ENCODE results near the gene ZDHHC16. TPM values are rescaled to one million over a fixed set of nuclear protein-coding genes. Genes with fewer than 3 reads are reported as not detected.
A peak's percentile ranks its signal among the peaks of the same experiment; 100 is the strongest.

Gene ZDHHC16
- total RNA-seq, 4 donors from 2014 or later = 25.0 to 34.5 (median 31.6) TPM

DNA sequence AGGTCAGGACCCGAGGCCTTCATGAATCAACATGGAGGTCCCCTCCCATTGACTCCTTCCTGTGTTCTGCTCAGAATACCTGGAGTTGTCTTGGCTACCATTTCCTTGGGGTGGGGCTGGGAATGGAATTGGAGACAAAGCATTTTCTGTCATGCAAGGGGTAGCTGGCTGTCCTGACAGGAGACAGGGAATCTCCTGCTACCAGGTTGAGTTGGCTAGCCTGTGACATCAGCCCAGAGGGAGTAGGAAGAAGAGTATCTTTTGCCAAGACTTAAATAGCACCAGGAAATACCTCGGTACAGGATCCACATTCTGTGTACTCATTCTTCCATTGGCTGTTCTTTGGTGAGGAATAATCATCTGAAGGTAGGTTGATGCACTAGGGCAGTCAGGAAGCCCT, 4.9 kb downstream of the ZDHHC16 start:
- in situ Hi-C loops (cut with MboI; ENCODE audit: low sequenced_read_pairs in 4 of 4) = loop anchor here in 1 of 4 donors (10.0 kb wide), 1 partner anchor 104 kb away; no protein-coding TSS in a partner anchor
- no peak for DNase-seq
- TF ChIP-seq, protein P1, sequence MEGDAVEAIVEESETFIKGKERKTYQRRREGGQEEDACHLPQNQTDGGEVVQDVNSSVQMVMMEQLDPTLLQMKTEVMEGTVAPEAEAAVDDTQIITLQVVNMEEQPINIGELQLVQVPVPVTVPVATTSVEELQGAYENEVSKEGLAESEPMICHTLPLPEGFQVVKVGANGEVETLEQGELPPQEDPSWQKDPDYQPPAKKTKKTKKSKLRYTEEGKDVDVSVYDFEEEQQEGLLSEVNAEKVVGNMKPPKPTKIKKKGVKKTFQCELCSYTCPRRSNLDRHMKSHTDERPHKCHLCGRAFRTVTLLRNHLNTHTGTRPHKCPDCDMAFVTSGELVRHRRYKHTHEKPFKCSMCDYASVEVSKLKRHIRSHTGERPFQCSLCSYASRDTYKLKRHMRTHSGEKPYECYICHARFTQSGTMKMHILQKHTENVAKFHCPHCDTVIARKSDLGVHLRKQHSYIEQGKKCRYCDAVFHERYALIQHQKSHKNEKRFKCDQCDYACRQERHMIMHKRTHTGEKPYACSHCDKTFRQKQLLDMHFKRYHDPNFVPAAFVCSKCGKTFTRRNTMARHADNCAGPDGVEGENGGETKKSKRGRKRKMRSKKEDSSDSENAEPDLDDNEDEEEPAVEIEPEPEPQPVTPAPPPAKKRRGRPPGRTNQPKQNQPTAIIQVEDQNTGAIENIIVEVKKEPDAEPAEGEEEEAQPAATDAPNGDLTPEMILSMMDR (IDR thresholded peaks at IDR 0.05 in 4 of 5, conservative IDR thresholded peaks at IDR 0.05 in 1 of 5) = no peak
- no peak for TF ChIP-seq POLR2A (IDR thresholded peaks at IDR 0.05)
- ATAC-seq = no peak
- Histone ChIP-seq H3K36me3 (peaks cover 0 to 25% of the 10 kb centered on the region in 2 donors), H3K4me3 (no peak overlapping the region), H3K27ac (peak overlapping the region in 1 of 4 donors; percentile 20), H3K9me3 (no peaks in the 10 kb centered on the region), H3K27me3 (no peaks in the 10 kb centered on the region), H3K4me1 (peaks cover 13 to 33% of the 10 kb centered on the region in 2 donors)
- intact Hi-C loops (cut with DNase I; ENCODE audit: low total_unique reads) = no loop called here

DNA sequence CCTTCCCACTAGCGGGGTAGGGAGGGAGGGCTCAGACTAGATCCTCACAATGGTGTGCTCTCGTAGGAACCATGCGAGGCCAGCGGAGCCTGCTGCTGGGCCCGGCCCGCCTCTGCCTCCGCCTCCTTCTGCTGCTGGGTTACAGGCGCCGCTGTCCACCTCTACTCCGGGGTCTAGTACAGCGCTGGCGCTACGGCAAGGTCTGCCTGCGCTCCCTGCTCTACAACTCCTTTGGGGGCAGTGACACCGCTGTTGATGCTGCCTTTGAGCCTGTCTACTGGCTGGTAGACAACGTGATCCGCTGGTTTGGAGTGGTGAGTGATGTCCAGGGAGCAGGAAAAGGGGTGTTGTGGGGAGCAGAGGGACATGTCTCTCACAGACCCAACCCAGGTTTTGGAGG, 5.6 kb downstream of the ZDHHC16 start:
- H3K36me3 ChIP-seq = peaks cover 0 to 33% of the 10 kb centered on the region in 2 donors
- H3K4me1 ChIP-seq = peaks cover 11 to 31% of the 10 kb centered on the region in 2 donors
- no peak for DNase-seq

DNA sequence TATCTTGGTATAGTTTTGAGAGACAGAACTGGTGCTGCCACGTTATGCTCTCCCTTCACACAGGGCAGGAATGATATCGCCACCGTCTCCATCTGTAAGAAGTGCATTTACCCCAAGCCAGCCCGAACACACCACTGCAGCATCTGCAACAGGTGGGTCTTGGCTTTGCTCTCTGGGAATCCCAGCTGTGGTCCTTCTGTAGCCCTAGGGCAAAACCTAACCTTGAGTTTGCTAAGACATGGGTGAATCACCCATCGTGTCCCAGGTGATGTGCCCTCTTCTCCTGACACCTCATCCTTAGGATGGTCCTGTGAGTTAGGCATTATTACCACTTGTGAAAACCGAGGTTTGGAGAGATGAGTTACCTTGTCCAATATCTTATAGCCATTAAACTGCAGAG, 6.4 kb downstream of the ZDHHC16 start:
- in situ Hi-C loops (cut with MboI; ENCODE audit: low sequenced_read_pairs in 4 of 4) = loop anchor here in 1 of 4 donors (10.0 kb wide), 1 partner anchor 102 kb away; no protein-coding TSS in a partner anchor
- TF ChIP-seq POLR2A (IDR thresholded peaks at IDR 0.05) = no peak
- TF ChIP-seq, protein P1 (IDR thresholded peaks at IDR 0.05 in 4 of 5, conservative IDR thresholded peaks at IDR 0.05 in 1 of 5) = no peak
- Histone ChIP-seq H3K4me1 (peaks cover 7 to 25% of the 10 kb centered on the region in 2 donors), H3K4me3 (no peak overlapping the region), H3K36me3 (peaks cover 0 to 38% of the 10 kb centered on the region in 2 donors), H3K27ac (peak overlapping the region in 1 of 4 donors; percentile 4), H3K27me3 (no peaks in the 10 kb centered on the region), H3K9me3 (no peaks in the 10 kb centered on the region)
- no peak for ATAC-seq
- intact Hi-C loops (cut with DNase I; ENCODE audit: low total_unique reads) = no loop called here
- no peak for DNase-seq

More for the DNA sequence above, 5.6 kb downstream of the ZDHHC16 start:
- TF ChIP-seq, protein P1 (IDR thresholded peaks at IDR 0.05 in 4 of 5, conservative IDR thresholded peaks at IDR 0.05 in 1 of 5) = no peak
- no peak for TF ChIP-seq POLR2A (IDR thresholded peaks at IDR 0.05)
- no peak for ATAC-seq
- H3K4me3 ChIP-seq = no peak overlapping the region
- in situ Hi-C loops (cut with MboI; ENCODE audit: low sequenced_read_pairs in 4 of 4) = loop anchor here in 1 of 4 donors (10.0 kb wide), 1 partner anchor 103 kb away; no protein-coding TSS in a partner anchor
- H3K27me3 ChIP-seq = no peaks in the 10 kb centered on the region
- no peaks in the 10 kb centered on the region for H3K9me3 ChIP-seq
- H3K27ac ChIP-seq = no peak overlapping the region
- intact Hi-C loops (cut with DNase I; ENCODE audit: low total_unique reads) = no loop called here

DNA sequence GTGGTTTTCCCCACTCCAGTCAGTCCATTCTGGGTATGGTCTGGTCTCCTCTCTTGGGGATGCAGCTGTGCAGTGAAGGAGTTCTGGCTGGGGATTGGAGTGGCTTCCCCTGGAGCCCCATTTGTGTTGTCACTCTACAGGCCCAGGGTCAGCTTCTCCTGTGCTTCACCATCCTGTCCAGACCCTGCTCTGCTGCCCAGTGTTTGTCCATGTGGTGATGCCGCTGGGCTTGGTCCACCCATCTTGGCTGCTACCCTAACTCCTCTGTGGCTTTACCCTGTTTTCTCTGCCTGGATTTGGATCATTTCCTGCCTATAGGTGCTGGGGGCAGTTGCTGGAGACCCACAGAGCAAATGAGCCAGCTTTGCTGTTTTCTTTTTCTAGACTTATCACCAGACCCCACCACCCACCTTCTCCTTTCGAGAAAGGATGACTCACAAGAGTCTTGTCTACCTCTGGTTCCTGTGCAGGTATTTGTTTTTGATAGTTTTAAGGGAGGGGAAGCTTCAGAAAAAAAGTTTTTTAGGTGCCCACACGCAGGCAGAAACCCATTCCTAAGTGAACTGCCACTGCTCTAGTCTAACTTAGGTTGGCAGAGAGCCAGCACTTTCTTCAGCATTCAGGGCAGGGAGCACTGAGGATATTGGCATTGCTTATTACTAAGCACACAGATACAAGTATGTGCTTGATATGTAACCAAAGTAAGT, 8.5 kb downstream of the ZDHHC16 start:
- DNase-seq (no peak), ATAC-seq (no peak)
- Histone ChIP-seq H3K4me1 (peaks cover 7 to 13% of the 10 kb centered on the region in 2 donors), H3K27me3 (no peaks in the 10 kb centered on the region), H3K27ac (peak overlapping the region in 1 of 4 donors; percentile 2), H3K9me3 (no peaks in the 10 kb centered on the region), H3K4me3 (no peak overlapping the region), H3K36me3 (peaks cover 0 to 57% of the 10 kb centered on the region in 2 donors)
- TF ChIP-seq, protein P1 (IDR thresholded peaks at IDR 0.05 in 4 of 5, conservative IDR thresholded peaks at IDR 0.05 in 1 of 5) = no peak
- in situ Hi-C loops (cut with MboI; ENCODE audit: low sequenced_read_pairs in 4 of 4) = loop anchor here in 1 of 4 donors (10.0 kb wide), 1 partner anchor 100 kb away; no protein-coding TSS in a partner anchor
- intact Hi-C loops (cut with DNase I; ENCODE audit: low total_unique reads) = no loop called here
